Spleen (tissue), 13 donors: Measurements from ENCODE around the gene TBC1D3C. TPM values are rescaled to one million over a fixed set of nuclear protein-coding genes. Genes with fewer than 3 reads are reported as not detected.
"Not testable (repeated sequence)": the region's sequence is repeated elsewhere in the genome, so short reads cannot be mapped to it uniquely, and the experiment has no call there.

Source experiments
- DNase-seq: peaks from one replicate; pipeline ENCODE4 v3.0.0-alpha.2; 2020
- H3K27ac ChIP-seq, 8 donors: fragments of 200-600 bp; sonication (generic) in 7 of 8; 1 replicate in 4 of 8; 2 replicates in 4 of 8; pipeline versions ENCODE4 v1.5.0 to v1.8.0; 2016 to 2021; ENCODE audit warnings: inconsistent platforms in 4 of 8, mild to moderate bottlenecking in 4 of 8, moderate library complexity in 1 of 8
- H3K27me3 ChIP-seq, 7 donors: fragments of 200-600 bp; sonication (generic) in 6 of 7; replicated peaks in 1 of 7; 1 replicate in 4 of 7; 2 replicates in 3 of 7; pipeline versions ENCODE4 v1.5.0 to v1.8.0; 2016 to 2021; ENCODE audit warnings: inconsistent platforms in 3 of 7, mild to moderate bottlenecking in 1 of 7
- H3K36me3 ChIP-seq, 6 donors: fragments of 200-600 bp; sonication (generic) in 5 of 6; 1 replicate in 4 of 6; 2 replicates in 2 of 6; pipeline versions ENCODE4 v1.5.0 to v1.8.0; 2016 to 2021; ENCODE audit warnings: inconsistent platforms in 2 of 6
- H3K4me1 ChIP-seq, 6 donors: fragments of 200-600 bp; sonication (generic) in 5 of 6; 1 replicate in 3 of 6; 2 replicates in 3 of 6; pipeline versions ENCODE4 v1.5.0 to v1.8.0; 2016 to 2021; ENCODE audit warnings: inconsistent platforms in 3 of 6
- H3K4me3 ChIP-seq, 8 donors: fragments of 200-600 bp; sonication (generic) in 7 of 8; 1 replicate in 4 of 8; 2 replicates in 4 of 8; pipeline versions ENCODE4 v1.5.0 to v1.8.0; 2016 to 2021; ENCODE audit warnings: inconsistent platforms in 4 of 8, mild to moderate bottlenecking in 4 of 8, moderate library complexity in 2 of 8
- H3K9me3 ChIP-seq, 8 donors: fragments of 200-600 bp; sonication (generic) in 7 of 8; 1 replicate in 4 of 8; 2 replicates in 4 of 8; pipeline versions ENCODE4 v1.5.0 to v1.8.0; 2016 to 2021; ENCODE audit warnings: inconsistent platforms in 4 of 8
- WGBS, 5 donors: extraction: QIAGEN DNeasy Blood & Tissue Kit in 3 of 5; methylation state at CpG; one replicate each; pipeline versions ENCODE4 v1.1.5 to v1.1.7; 2013 to 2018; 5-methylcytosine and 5-hydroxymethylcytosine counted together
- intact Hi-C: fragments of 100-400 bp; cut with DNase I; formaldehyde crosslinking; loops from one replicate; pipeline ENCODE4 v1.15.0; 2023; ENCODE audit warnings: low total_unique reads
- long read RNA-seq, 2 donors: transcript quantifications; one replicate each; lab custom pipeline, GENCODE V29; 2026
- polyA plus RNA-seq, 3 donors: library from polyadenylated mRNA; stranded (reverse); fragments of 200-250 nt; gene quantifications; one replicate each; pipeline ENCODE4 v1.2.1, GENCODE V29; 2013
- small RNA-seq, 4 donors: library from RNA; depleted of rRNA; stranded (forward); fragments of <200 nt; gene quantifications; one replicate each; pipeline ENCODE3, GENCODE V24; 2016
- total RNA-seq, 7 donors: library from RNA; depleted of rRNA in 3 of 7; stranded (reverse); fragments of >200 nt in 3 of 7; fragmentation: NEBNext Ultra II Directional in 4 of 7; extraction: Animal tissue kit (Norgen Biotek cat#: 25700) in 4 of 7; gene quantifications; one replicate each; pipeline versions ENCODE4 v1.1.0 to v1.2.1, GENCODE V29; 2016 to 2021
- donor health status: healthy with polysubstance abuse.
- donor health status: DM: no; HTN: no; CAD: no; lungs with moderate emphysema.
- donor health status: DM: no; HTN: no; CAD: no.
- donor health status: Bipolar disorder and iron deficiency.
- donor health status: healthy.
- donor health status: DM: no; HTN: no; CAD: no.
- donor health status: DM: yes; HTN: yes; CAD: no.

TBC1D3C gene
- total RNA-seq (1 to 10 TPM in 1 of 7 donors, under 1 TPM in 1, not detected in 5; 0.52 to 8.0 TPM), polyA plus RNA-seq (1 to 10 TPM in 1 of 3 donors, not detected in 2; 2.8 TPM)
- long read RNA-seq, donor 1 = 0 reads
- long read RNA-seq, donor 2 = 0 reads

DNA sequence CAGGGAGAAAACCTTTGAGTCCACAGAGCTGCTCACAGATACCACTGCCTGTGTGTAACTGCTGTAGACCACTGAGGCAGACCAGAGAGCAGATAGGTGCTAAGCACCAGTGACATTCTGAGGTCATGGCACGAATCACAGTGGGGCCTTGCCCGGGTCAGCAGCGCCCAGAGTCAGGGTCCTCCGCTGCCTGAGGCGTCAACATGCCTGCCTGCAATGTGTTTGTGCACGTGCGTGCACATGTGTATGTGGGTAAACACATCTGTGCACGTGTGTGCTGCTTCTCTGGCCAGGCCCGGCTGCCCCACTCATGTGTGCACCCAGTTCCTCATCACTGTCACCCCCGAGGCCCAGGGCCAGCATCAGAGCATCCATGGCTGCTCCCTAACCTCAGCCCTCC, at the start of gene TBC1D3C:
Gene TBC1D3C, minus strand, starts transcription at position 101 of the 400 bp plus-strand sequence. CDS start 1,568 bp downstream, outside the sequence.
- intact Hi-C loops, DNase-seq, H3K9me3 ChIP-seq, H3K27me3 ChIP-seq, H3K4me3 ChIP-seq, H3K4me1 ChIP-seq, H3K27ac ChIP-seq, H3K36me3 ChIP-seq: not testable (repeated sequence)
- WGBS, 5 donors = no CpG with 5 or more reads among the region's 10 CpGs

DNA sequence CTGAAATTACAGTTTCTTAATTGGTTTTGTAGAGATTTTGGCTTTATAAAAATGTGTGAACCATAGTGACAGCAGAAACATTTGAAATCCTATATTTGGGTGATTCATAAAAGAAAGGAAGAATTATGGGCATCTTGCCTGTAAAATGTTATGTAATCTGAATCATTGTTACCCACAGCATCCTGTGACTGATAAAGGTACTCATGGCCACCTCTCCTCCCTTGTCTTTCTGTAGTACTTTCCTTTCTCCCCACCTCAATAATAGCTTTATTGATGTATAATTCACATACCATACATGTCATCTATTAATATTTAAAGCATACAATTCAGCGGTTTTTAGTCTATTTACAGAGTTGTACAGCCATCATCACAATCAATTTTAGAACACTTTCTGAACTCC, 30.8 kb upstream of the TBC1D3C start:
- H3K4me1 ChIP-seq, intact Hi-C loops, H3K36me3 ChIP-seq, H3K27me3 ChIP-seq, H3K4me3 ChIP-seq, H3K9me3 ChIP-seq, H3K27ac ChIP-seq, DNase-seq: not testable (repeated sequence)
- WGBS, 5 donors = no CpG with 5 or more reads among the region's 1 CpG

DNA sequence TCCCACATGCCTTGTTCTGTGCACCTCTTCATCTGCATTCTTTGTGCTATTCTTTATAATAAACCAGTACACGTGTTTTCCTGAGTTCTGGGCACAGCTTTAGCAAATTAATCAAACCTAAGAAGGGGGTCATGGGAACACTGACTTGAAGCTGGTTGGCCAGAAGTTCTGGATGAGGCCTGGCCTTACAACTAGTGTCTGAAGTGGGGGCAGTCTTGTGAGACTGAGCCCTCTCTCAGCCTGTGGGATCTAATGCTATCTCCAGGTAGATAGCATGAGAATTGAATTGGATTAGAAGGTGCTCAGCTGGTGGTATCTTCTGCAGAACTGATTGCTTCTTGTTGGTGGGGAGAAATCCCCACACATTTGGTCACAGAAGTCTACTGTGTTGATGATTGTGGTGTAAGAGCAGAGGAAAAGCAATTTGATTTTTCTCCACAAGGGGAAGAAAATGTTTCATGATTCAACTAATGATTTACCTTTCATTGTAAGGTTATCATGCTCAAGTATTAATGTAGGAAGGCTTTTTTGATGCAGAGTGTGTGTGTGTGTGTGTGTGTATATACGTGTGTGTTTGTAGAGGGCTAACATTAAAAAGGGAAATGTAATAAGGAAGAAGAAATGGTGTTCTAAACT, 25.7 kb upstream of the TBC1D3C start:
- H3K27me3 ChIP-seq, H3K4me1 ChIP-seq, intact Hi-C loops, H3K4me3 ChIP-seq, H3K9me3 ChIP-seq, H3K36me3 ChIP-seq, H3K27ac ChIP-seq, DNase-seq: not testable (repeated sequence)
- WGBS, 5 donors = no CpG with 5 or more reads among the region's 2 CpGs

DNA sequence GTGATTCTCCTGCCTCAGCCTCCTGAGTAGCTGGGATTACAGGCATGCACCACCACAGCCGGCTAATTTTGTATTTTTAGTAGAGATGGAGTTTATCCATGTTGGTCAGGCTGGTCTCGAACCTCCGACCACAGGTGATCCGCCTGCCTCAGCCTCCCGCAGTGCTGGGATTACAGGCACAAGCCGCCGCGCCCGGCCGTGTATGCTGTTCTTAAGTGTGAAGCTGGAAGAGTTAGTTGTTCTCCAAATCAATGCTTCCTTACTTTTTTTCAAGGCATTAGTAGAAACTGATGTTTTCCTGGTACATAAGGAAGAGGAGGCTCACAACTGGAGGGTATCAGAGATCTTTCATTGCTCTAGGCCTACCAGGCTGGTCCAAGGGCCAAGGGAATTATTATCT, 19.7 kb upstream of the TBC1D3C start:
- WGBS, 5 donors = 94 to 100% (median 95%) methylated on average over 5 to 6 of the region's 10 CpGs; no CpG with 5 or more reads in 2 of the 5 donors
- H3K9me3 ChIP-seq, H3K4me3 ChIP-seq, H3K27me3 ChIP-seq, H3K27ac ChIP-seq, intact Hi-C loops, H3K36me3 ChIP-seq, H3K4me1 ChIP-seq: not testable (repeated sequence)
- peak; percentile 25 for DNase-seq

DNA sequence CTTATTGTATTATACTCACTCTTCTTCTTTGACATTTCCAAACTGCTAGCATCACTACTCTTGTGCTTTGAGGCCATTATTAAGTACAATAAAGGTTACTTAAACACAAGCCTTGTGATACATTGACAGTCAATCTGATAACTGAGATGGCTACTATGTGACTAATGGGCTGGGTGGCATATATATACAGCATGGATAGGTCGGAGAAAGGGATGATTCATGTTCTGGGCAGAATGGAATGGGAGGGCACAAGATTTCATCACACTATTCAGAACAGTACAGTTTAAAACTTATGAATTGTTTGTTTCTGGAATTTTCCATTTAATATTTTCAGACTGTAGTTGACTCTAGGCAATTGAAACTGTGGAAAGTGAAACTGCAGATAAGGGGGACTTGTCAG, 18.9 kb upstream of the TBC1D3C start:
- DNase-seq, H3K27me3 ChIP-seq, H3K9me3 ChIP-seq, intact Hi-C loops, H3K4me3 ChIP-seq, H3K36me3 ChIP-seq, H3K4me1 ChIP-seq, H3K27ac ChIP-seq: not testable (repeated sequence)
- WGBS, 5 donors = no CpG with 5 or more reads among the region's 1 CpG

Small RNA genes lying within 50 kb of the gene (small RNA-seq; reads per million reads assigned to genes)
- 0 reads per million in 4 donors for gene RF00019

Other genes with a start within 250 kb of the TBC1D3C start
- gene TBC1D3K, start 144.2 kb downstream of the TBC1D3C start, total RNA-seq = not detected
- gene TBC1D3K, start 144.2 kb downstream of the TBC1D3C start, polyA plus RNA-seq = under 1 TPM in 1 of 3 donors, not detected in 2; 0.03 TPM
- gene TBC1D3L, start 79.6 kb downstream of the TBC1D3C start, total RNA-seq = 10 to 100 TPM in 6 of 7 donors, 1 to 10 TPM in 1; 7.4 to 29.9 (median 21.3) TPM
- 10 to 100 TPM in 2 of 3 donors, 1 to 10 TPM in 1; 8.1 to 31.3 (median 14.2) TPM for gene TBC1D3L, start 79.6 kb downstream of the TBC1D3C start, polyA plus RNA-seq
- gene TBC1D3D, start 64.7 kb downstream of the TBC1D3C start, total RNA-seq = under 1 TPM in 3 of 7 donors, not detected in 4; 0.37 to 0.79 (median 0.51) TPM
- under 1 TPM in 1 of 3 donors, not detected in 2; 0.10 TPM for gene TBC1D3D, start 64.7 kb downstream of the TBC1D3C start, polyA plus RNA-seq
- not detected for gene TBC1D3E, start 59.3 kb upstream of the TBC1D3C start, total RNA-seq
- gene TBC1D3E, start 59.3 kb upstream of the TBC1D3C start, polyA plus RNA-seq = under 1 TPM in 1 of 3 donors, not detected in 2; 0.13 TPM
- gene TBC1D3, start 123.9 kb upstream of the TBC1D3C start, total RNA-seq = not detected
- not detected for gene TBC1D3, start 123.9 kb upstream of the TBC1D3C start, polyA plus RNA-seq
- 10 to 100 TPM; 17.4 to 25.5 (median 19.3) TPM for gene MRPL45, start 228.5 kb upstream of the TBC1D3C start, total RNA-seq
- 10 to 100 TPM; 17.8 to 25.6 (median 24.1) TPM for gene MRPL45, start 228.5 kb upstream of the TBC1D3C start, polyA plus RNA-seq